ENCODE data around the gene TMEM213. TPM values are rescaled to one million over a fixed set of nuclear protein-coding genes. Genes with fewer than 3 reads are reported as not detected.

TMEM213 gene
- total RNA-seq, 4 donors from 2014 or later = not detected

- Histone ChIP-seq H3K27me3 (no peaks in the 10 kb centered on the region), H3K36me3 (no peaks in the 10 kb centered on the region), H3K4me3 (replicated peaks in 1 of 3) (no peak overlapping the region), H3K9me3 (no peaks in the 10 kb centered on the region), H3K27ac (no peak overlapping the region), H3K4me1 (peaks cover 0 to 10% of the 10 kb centered on the region in 2 donors)
- no peak for TF ChIP-seq POLR2A (IDR thresholded peaks at IDR 0.05)
- TF ChIP-seq, protein P1, sequence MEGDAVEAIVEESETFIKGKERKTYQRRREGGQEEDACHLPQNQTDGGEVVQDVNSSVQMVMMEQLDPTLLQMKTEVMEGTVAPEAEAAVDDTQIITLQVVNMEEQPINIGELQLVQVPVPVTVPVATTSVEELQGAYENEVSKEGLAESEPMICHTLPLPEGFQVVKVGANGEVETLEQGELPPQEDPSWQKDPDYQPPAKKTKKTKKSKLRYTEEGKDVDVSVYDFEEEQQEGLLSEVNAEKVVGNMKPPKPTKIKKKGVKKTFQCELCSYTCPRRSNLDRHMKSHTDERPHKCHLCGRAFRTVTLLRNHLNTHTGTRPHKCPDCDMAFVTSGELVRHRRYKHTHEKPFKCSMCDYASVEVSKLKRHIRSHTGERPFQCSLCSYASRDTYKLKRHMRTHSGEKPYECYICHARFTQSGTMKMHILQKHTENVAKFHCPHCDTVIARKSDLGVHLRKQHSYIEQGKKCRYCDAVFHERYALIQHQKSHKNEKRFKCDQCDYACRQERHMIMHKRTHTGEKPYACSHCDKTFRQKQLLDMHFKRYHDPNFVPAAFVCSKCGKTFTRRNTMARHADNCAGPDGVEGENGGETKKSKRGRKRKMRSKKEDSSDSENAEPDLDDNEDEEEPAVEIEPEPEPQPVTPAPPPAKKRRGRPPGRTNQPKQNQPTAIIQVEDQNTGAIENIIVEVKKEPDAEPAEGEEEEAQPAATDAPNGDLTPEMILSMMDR (IDR thresholded peaks at IDR 0.05) = no peak
- WGBS, 2 donors = 23 to 37% methylated on average over 12 of the region's 12 CpGs
- intact Hi-C loops (cut with DNase I) = no loop called here
- DNase-seq = peak; percentile 79 to 86
Observed at GRCh38 chr7:138752518-138753149, 45.2 kb upstream of the TMEM213 start.

DNA sequence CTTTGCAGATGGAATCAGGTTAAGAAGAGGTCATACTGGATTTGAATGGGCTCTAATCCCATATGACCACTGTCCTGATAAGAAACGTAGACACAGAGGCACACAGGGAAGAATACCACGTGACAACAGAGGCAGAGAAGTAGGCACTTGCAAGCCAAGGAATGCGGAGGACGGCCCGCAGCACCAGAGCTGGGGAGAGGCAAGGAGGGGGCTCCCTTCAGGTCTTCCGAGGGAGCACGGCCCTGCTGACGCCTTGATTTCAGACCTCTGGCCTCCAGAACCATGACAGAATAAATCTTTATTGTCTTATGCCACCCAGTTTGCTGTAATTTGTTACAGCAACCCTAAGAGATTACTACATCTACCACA, 44.7 kb upstream of the TMEM213 start:
- Histone ChIP-seq H3K36me3 (no peaks in the 10 kb centered on the region), H3K27ac (no peak overlapping the region), H3K27me3 (no peaks in the 10 kb centered on the region), H3K4me1 (peaks cover 0 to 10% of the 10 kb centered on the region in 2 donors), H3K4me3 (replicated peaks in 1 of 3) (no peak overlapping the region), H3K9me3 (no peaks in the 10 kb centered on the region)
- WGBS, 2 donors = 39 to 52% methylated on average over 8 of the region's 8 CpGs
- intact Hi-C loops (cut with DNase I) = no loop called here
- peak; percentile 12 to 21 for DNase-seq
- TF ChIP-seq POLR2A (IDR thresholded peaks at IDR 0.05) = no peak
- TF ChIP-seq, protein P1 (IDR thresholded peaks at IDR 0.05) = no peak

DNA sequence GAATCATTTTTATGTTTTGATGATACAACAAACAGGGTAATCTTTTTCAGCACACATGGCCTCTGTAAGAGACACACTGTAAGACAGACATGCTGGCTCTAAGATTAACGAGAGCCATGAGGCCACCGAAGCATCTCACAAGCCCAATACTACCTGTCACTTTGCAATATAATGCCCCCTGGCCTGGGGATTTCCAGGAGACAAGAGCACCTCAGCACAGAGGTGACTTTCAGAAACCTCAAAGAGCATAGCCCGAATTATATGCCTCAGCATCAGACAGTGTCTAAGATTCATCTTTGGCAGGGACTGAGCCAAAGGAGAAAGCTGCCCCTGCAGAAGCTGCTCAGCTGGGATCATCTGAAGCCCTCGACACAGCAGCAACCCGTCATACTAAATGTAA, 44.2 kb upstream of the TMEM213 start:
- Histone ChIP-seq H3K36me3 (no peaks in the 10 kb centered on the region), H3K27me3 (no peaks in the 10 kb centered on the region), H3K27ac (no peak overlapping the region), H3K4me1 (peaks cover 0 to 10% of the 10 kb centered on the region in 2 donors), H3K4me3 (replicated peaks in 1 of 3) (no peak overlapping the region), H3K9me3 (no peaks in the 10 kb centered on the region)
- intact Hi-C loops (cut with DNase I) = no loop called here
- DNase-seq = no peak
- TF ChIP-seq, protein P1 (IDR thresholded peaks at IDR 0.05) = no peak
- no peak for TF ChIP-seq POLR2A (IDR thresholded peaks at IDR 0.05)
- WGBS, 2 donors = 92 to 98% methylated on average over 5 of the region's 5 CpGs

- no peak overlapping the region for H3K27ac ChIP-seq
- TF ChIP-seq, protein P1 (IDR thresholded peaks at IDR 0.05) = no peak
- no peak for TF ChIP-seq POLR2A (IDR thresholded peaks at IDR 0.05)
- no peak overlapping the region for H3K4me3 ChIP-seq (replicated peaks in 1 of 3)
- no peaks in the 10 kb centered on the region for H3K36me3 ChIP-seq
- intact Hi-C loops (cut with DNase I) = no loop called here
- 83 to 87% methylated on average over 10 of the region's 10 CpGs for WGBS, 2 donors
- no peaks in the 10 kb centered on the region for H3K27me3 ChIP-seq
- no peaks in the 10 kb centered on the region for H3K9me3 ChIP-seq
- H3K4me1 ChIP-seq = peaks cover 0 to 10% of the 10 kb centered on the region in 2 donors
- DNase-seq = no peak
Observed at GRCh38 chr7:138755331-138755747, 42.5 kb upstream of the TMEM213 start.

GRCh38 chr7:138755842-138756590, 41.8 kb upstream of the TMEM213 start:
- intact Hi-C loops (cut with DNase I) = no loop called here
- Histone ChIP-seq H3K36me3 (no peaks in the 10 kb centered on the region), H3K4me1 (peaks cover 0 to 10% of the 10 kb centered on the region in 2 donors), H3K9me3 (no peaks in the 10 kb centered on the region), H3K27me3 (no peaks in the 10 kb centered on the region), H3K27ac (no peak overlapping the region), H3K4me3 (replicated peaks in 1 of 3) (no peak overlapping the region)
- WGBS, 2 donors = 74 to 87% methylated on average over 4 of the region's 4 CpGs
- TF ChIP-seq POLR2A (IDR thresholded peaks at IDR 0.05) = no peak
- TF ChIP-seq, protein P1 (IDR thresholded peaks at IDR 0.05) = no peak
- DNase-seq = no peak
